Smooth muscle cell of the brain vasculature (primary cell): ENCODE results near the gene ACP5.
"Not testable (repeated sequence)": the region's sequence is repeated elsewhere in the genome, so short reads cannot be mapped to it uniquely, and the experiment has no call there.

Source experiments
- DNase-seq: peaks from one replicate; pipeline ENCODE4 v3.0.0-alpha.2; 2012; ENCODE audit warnings: low read depth, low spot score

The ACP5 gene

DNA sequence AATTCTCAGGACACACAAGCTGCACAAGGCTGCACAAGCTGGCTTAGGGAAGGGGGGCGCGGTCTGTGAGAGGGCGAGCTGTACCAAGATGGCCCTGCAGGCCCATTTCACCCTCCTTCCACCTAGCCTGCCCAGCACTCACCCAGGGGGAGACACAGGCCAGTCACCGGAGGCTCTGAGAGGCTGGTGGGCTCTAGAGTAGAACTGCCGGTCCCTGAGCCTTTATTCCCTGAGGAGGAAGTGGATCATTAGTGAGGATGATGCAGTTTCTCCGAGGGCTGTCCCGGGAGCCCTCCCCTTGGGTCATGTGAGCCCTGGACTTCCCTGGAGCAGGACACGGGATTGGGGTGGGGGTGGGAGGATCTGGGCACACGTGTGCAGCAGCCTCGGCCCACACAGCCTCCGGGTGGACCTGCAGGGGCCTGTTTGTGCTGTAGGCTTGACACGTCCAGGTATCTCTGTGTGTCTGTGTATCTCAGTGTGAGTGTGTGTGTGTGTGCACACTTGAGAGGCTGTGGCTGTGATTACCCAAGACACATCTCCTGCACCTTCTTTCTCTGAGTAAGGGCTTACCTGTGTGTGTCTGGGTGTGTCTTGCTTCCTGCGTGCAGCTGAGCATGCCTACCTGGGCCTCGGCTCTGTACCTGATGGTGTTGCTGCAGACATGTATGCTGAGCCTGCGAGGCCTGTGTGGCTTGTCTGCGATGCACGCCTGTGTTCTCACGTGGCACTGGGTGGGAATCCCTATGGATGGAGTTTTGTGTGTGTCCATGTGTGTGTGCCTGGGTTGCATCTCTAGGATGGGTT, at the start of gene ACP5:
Gene ACP5, minus strand, starts transcription at position 195 of the 807 bp plus-strand sequence. CDS start 328 bp downstream, outside the sequence.
- no peak for DNase-seq

DNA sequence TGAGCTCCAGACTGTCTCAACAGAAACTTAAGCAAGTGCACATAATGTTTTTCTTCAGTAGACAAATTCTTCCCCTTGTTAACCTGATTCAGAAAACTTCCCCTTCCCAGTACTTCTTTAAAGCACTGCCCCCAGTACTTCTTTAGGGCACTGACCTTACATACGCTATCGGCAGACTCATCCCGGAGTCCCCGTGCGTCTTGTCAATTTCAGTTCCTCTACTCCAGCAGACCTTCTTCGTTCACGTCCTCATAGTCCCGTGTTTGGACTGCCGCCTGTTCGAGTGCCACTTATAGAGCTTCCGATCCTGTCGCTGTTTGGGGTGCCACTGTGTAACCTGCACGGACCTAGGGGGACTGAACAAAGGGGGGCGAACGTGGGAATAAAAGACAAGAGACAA, 48.8 kb upstream of the ACP5 start:
- DNase-seq, result no peak

DNA sequence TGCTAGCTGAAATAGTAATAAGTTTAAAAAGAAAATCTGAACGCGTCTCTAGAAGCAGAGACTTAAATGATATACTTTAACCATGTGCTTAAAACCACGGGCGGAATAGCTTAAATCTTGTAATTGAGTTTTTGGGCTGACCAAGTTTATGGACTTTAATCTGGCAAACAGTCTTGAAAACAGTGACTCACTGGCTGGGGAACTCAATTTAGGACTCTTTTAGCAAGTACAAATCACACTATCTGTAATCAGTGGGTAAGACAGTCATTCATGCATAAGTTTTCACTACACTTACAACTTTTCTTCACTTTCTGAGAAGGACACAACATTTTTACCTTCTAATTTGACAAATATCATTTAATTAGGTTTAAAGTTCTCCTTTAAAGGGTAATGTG, 46.6 kb upstream of the ACP5 start:
- no peak for DNase-seq

DNA sequence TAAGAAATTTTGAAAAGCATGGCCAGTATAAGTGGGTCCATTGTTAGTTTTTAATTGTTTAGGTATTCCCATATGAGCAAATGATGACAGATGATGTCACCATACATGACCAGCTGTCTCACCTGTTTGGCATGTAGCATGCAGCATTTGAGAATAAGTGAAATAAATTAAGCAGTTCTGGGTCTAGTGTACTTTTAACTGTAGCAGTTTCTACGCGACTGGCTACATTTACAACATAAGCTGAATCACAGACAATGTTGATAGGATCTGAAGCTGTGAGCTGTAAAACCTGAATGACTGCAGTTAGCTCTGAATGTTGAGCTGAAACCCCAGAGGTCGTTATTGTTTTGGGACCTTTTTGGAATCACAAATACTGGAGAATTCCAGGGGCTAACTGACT, 45.0 kb upstream of the ACP5 start:
- not testable (repeated sequence) for DNase-seq

DNA sequence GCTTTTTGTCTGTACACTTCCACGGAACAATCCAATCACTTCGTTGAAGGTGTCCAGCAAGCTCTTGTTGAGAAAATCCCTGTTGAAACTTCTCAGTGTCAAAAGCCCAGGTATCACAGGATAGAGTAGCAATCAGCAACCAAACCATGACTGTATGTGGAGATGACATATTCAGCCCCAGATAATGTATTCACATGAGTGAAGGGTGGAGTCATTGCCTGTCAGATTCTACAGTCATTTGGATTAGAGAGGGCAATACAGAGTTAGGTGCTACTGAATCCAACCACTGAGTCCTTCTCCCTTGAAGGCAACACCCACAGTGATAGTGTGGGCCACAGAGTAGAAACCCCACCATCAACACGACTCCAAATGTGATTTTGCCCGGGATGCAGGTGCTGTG, 43.1 kb upstream of the ACP5 start:
- DNase-seq, result no peak

DNA sequence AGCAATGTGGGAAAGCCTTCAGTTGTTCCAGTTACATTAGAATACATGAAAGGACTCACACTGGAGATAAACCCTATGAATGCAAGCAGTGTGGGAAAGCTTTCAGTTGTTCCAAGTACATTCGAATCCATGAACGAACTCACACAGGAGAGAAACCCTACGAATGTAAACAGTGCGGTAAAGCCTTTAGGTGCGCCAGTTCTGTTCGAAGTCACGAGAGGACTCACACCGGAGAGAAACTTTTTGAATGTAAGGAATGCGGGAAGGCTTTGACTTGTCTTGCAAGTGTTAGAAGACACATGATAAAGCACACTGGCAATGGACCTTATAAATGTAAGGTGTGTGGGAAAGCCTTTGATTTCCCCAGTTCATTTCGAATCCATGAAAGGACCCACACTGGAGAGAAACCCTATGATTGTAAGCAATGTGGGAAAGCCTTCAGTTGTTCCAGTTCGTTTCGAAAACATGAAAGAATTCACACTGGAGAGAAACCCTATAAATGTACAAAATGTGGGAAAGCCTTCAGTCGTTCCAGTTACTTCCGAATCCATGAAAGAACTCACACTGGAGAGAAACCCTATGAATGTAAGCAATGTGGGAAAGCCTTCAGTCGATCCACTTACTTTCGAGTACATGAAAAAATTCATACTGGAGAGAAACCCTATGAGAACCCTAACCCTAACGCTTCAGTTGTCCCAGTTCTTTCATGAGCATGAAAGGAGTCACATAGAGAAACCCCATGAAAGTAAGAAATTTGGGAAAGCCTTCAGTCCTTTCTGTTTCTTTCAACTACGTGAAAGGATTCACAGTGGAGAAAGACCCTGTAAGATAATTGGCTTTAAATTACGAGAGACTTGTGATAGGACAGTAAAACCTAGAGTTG, 40.0 kb upstream of the ACP5 start:
- DNase-seq, result no peak

DNA sequence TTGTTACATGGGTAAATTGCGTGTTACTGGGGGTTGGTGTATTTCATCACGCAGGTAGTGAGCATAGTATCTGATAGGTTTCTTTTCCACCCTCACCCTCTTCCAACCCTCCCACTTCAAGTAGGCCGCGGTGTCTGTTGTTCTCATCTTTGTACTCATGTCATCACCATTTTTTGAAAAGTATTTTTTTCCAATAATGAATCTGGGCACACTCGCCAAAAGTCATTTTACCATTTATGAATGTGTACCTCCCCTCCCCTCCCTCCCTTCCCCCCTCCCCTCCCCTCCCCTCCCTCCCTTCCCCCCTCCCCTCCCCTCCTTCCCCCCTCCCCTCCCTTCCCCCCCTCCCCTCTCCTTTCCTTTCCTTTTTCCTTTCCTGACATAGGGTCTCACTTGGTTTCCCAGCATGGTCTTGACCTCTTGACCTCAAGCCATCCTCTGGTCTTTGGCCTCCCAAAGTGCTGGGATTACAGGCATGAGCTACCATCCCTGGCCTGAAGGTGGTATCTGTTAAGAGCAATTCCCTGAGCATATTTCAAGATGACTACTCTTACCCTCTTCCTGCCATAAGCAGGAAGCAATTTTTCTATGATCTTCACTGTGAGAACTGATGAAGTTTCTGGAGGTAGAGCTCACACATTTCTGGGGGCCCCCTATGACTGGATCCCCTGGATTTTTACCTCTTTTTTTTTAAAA, 35.5 kb upstream of the ACP5 start:
- DNase-seq, result no peak

DNA sequence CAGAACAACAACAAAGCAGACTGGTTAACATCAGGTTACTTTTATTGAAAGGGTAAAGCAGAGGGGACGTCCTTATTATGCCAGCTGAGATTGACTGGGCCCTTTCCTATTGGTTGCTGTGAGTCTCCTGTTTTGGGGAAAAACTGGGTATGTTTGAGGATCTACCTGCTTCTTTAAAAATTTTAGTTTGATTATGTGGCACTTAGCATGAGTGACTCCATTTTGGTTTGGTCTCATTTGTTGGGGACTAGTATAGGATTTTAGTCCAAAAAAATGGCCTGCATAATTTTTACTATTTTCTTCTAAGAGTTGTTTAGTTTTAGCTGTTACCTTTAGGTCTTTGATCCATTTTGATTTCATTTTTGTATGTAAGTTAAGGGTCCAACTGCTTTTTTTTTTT, 34.3 kb upstream of the ACP5 start:
- no peak for DNase-seq

DNA sequence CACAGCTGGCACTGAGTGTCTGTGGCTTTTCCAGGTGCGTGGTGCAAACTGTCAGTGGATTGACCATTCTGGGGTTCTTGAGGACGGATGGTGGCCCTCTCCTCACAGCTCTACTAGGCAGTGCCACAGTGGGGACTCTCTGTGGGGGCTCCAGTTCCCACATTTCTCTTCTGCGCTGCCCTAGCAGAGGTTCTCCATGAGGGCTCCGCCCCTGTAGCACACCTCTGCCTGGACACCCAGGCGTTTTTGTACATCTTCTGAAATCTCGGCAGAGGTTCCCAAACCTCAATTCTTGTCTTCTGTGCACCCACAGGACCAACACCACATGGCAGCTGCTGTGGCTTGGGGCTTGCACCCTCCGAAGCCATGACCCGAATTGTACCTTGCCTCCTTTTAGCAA, 29.0 kb upstream of the ACP5 start:
- DNase-seq, result no peak

DNA sequence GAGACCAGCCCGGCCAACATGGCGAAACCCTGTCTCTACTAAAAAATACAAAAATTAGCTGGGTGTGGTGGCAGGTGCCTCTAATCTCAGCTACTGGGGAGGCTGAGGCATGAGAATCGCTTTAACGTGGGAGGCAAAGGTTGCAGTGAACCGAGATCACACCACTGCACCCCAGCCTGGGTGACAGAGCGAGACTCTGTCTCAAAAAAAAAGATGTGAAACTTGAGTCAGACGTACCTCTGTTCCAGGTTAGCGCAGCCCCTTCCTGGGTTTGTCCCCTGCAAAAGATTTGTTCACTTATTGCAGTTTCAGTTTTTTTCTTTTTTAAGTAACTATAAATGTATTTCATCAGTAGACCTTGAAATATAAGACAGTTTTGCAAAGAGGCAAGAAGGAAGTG, 22.3 kb upstream of the ACP5 start:
- DNase-seq, result not testable (repeated sequence)

DNA sequence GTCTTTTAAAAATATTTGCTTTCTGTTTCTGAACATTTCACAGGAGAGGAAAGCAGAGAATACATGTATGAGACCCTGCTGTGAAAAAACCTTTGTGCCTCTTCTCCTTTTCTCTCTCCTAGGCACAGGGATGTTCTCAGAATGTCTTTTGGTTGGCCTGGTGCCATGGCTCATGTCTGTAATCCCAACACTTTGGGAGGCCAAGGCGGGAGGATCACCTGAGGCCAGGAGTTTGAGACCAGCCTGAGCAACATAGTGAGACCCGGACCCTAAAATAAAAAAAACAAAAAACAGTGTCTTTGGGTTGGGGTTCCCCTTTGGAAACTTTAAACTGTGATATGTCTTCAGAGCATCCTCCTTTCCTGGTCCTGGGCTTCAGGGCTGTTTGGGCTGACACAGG, 21.3 kb upstream of the ACP5 start:
- no peak for DNase-seq

DNA sequence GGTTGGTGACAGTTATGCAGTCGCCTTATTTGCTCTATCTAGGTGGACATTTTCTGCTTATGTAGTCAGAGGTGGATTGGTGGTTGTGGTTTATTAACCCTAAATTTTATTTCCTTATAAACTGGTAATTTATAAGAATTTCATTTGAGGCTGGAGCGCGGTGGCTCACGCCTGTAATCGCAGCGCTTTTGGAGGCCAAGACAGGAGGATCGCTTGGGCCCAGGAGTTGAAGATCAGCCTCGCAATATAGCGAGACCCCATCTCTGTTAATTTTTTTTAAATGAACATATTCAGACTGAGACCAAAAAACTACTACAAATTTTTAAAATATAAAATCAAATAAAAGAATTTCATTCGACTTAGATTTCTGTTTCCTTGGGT, 20.6 kb upstream of the ACP5 start:
- no peak for DNase-seq

DNA sequence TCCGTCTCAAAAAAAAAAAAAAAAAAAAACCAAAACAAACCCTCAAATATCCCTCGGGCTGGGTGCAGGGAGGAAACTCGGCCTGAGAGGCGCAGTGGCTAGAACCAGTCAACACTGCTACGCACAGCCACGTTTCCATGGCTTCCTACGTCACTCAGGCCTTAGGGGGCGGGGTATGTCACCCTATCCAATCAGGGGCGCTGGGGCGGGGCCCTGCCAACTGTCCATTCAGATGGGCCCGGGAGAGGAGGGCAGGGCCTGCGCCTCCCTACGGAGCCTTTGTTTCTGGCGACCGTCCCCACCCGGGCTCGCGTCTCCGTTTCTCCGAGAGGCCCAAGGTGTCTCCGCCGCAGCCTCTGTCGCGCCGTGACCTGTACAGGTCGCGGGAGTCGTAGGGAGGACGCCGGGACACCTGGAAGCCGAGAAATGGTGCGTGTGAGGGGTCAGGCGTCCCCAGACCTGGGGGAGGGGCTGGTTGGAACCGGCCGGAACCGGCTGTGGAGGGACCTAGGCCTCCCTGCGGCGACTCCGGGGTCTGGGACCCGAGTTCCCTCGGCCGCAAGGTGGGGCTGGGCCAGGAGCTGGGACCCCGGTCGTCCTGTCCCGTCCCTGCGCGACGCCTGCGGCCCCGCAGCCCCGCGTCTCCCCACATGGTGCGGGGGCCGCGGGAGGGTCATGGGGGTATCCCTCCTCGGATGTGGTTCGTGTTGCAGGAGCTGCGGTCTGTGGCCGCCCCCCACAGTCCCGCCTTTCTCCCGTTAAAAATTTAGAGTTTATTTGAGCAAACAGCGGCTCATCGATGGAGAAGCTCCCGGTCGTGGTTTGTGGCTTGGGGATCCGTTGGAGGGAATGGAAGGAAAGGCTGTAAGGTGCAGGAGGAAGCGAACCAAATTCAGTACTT, 20.0 kb upstream of the ACP5 start, which contains the start of gene ZNF627:
Gene ZNF627, plus strand, starts transcription at position 282 of the 901 bp plus-strand sequence. Its CDS starts 145 bp downstream, at position 427.
- peak; percentile 95 for DNase-seq

DNA sequence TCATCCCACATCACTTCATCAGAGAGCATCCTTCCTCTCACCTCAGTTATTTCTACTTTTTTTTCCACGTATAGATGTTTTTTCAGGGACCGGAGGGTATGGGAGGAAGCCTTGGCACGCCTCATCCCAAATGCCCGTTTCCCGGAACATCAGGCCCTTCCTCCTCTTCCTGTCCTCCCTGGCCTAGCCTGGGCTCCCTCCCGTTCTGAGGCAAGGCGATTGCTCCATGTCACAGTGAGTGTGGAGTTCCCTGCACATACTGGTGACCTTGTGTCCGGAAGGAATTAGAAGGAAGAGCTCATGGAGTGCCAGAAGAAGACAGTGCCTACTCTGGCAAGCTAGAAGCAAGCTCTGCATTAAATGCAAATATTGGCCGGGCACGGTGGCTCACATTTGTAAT, 18.7 kb upstream of the ACP5 start:
- DNase-seq, result no peak

DNA sequence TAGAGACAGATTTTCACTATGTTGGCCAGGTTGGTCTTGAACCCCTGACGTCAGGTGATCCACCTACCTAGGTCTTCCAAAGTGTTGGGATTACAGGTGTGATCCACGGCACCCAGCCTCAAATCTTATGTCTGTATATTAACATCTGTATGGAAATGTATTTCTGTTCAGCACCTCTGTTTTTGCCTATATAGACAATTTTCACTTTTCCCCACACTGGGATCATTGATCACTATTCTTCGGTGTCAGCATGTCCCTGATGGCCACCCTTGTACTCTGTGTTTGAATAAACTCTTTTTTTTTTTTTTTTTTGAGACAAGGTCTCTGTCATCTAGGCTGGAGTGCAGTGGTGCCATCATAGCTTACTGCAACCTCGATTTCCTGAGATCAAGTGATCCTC, 16.6 kb upstream of the ACP5 start:
- DNase-seq, result no peak

DNA sequence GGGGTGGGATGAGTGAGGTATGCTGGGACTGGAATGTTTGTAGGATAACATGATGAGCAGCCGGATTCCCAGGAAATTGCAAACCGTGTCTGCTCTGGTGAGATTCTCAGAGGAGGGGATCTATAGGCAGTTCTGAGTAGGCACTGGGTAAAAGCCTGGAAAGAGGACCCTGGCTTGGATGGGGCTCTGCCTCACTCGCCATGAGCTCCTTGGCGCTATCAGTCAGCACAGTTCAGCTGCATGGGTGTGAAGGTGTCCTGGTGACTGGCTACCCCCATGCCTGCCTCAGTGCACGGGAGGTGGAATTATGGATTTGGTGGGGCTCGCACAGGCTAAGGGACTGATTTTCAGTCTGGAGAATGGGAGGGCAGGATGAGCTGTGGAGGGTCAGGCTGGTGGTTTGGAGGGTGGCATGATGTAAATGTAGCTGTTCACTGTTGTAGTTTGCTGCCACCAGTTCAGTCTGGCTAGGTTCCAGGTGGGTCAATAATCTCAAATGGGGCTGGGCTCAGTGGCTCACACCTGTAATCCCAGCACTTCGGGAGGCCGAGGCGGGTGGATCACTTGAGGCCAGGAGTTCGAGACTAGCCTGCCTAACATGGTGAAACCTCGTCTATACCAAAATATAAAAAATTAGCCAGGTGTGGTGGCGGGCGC, 10.7 kb upstream of the ACP5 start:
- DNase-seq, result no peak

DNA sequence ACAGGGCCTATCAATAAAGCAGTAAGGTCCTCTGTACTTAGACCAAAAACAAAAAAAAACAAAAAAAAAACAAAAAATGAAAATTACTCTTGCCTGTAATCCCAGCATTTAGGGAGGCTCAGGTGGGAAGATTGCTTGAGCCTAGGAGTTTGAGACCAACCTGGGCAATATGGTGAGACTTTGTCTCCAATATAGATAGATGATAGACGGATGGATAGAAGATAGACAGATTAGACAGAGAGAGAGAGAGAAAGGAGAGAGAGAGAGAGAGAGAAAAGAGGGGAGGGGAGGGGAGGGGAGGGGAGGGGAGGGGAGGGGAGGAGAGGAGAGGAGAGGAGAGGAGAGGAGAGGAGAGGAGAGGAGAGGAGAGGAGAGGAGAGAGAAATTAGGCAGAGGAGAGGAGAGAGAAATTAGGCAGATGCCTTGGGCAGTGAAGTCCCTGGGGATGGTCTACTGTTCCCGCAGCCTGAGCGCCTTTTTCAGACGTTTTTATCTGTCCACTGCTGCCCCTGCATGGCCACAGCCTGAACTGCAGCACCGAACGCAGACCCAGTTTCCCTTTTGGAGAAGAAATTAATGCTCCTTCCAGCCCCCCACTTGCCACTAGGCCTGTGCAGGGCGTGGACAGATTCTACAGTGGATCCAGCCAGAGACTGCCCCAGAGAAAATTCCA, 10.0 kb upstream of the ACP5 start:
- peak; percentile 24 for DNase-seq

DNA sequence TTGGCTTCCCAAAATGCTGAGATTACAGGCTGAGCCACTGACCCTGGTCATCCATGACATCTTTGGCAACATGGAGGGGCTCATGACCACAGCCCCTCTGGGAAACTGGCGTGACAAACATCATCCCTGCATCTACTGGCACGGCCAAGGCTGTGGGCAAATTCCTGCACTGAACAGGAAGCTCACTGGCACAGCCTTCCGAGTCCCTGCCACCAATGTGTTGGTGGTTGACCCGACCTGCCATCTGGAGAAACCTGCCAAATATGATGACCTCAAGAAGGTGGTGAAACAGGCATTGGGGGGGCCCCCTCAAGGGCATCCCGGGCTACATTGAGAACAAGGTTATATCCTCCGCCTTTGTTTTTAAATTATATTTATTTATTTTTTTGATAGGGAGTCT, 8.9 kb upstream of the ACP5 start:
- no peak for DNase-seq

DNA sequence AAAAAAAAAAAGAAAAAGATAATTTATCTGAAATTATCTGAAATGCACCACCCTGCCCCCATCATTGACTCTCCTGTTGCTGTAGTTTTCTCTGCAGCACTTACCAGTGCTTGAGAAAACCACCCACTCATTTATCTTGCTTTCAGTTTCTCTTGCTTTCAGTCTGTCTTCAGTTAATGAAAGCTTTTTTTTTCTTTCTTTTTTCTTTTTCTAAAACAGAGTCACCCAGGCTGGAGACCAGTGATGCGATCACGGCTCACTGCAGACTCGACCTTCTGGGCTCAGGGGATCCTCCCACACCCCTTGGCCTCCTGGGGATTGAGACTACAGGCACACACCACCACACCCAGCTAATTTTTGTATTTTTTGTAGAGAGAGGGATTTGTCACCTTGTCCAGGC, 4.3 kb upstream of the ACP5 start:
- DNase-seq, result no peak

DNA sequence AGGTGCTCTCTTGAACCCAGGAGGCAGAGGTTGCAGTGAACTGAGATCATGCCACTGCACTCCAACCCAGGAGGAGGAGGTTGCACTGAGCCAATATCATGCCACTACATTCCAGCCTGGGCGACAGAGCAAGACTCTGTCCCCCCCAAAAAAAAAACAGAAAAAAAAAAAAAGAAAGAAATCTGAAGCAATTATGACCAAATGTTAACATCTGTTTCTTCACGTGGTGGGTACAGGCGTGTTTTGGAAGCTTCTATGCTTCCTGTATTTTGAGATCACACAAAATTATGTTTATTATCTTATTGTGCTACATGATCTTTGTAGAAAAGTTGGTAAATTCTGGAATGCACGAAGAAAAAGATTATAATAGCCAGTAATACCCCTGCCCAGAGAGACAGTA, 2.7 kb upstream of the ACP5 start:
- DNase-seq, result no peak
